GM23248 (cell line): ENCODE results near the gene KLHL40.

Experiments used
- EZH2 ChIP-seq: fragments of 200-600 bp; sonication (generic); IDR thresholded peaks from 2 replicates; pipeline ENCODE4 v1.6.1; 2018; ENCODE audit warnings: antibody characterized with exemption, mild to moderate bottlenecking; ENCODE audit not compliant: insufficient read depth, poor library complexity, severe bottlenecking
- EZH2phosphoT487 ChIP-seq: fragments of 200-600 bp; sonication (generic); IDR thresholded peaks from 2 replicates; pipeline ENCODE4 v1.6.1; 2018; ENCODE audit warnings: antibody characterized with exemption, moderate library complexity, mild to moderate bottlenecking, low read depth; ENCODE audit not compliant: insufficient read depth

- TF ChIP-seq EZH2 (no peak), EZH2phosphoT487 (no peak)
Observed at GRCh38 chr3:42705962-42706585, 20.7 kb downstream of the KLHL40 start.
